Astrocyte (in vitro differentiated cells and primary cell): ENCODE results near the gene RNF223. TPM values are rescaled to one million over a fixed set of nuclear protein-coding genes. Genes with fewer than 3 reads are reported as not detected.

Experiments
- DNase-seq: peaks from one replicate; pipeline ENCODE4 v3.0.0-alpha.2; 2010; ENCODE audit warnings: low read depth
- FAIRE-seq: peaks from 2 replicates; lab custom pipeline; 2011; peaks lifted over from hg19 to GRCh38; lab: Jason Lieb, UNC
- H2AFZ ChIP-seq: 2 replicates; pipeline ENCODE4 v1.6.0; 2012; ENCODE audit warnings: low read depth, low read length, inconsistent platforms
- H3K27ac ChIP-seq: 2 replicates; pipeline ENCODE4 v1.5.1; 2011; ENCODE audit warnings: low read depth, low read length, inconsistent platforms
- H3K27me3 ChIP-seq: 2 replicates; pipeline ENCODE4 v1.6.0; 2011; ENCODE audit warnings: low read length, inconsistent platforms; ENCODE audit not compliant: insufficient read depth
- H3K36me3 ChIP-seq: 2 replicates; pipeline ENCODE4 v1.5.1; 2011; ENCODE audit warnings: low read length, inconsistent platforms; ENCODE audit not compliant: insufficient read depth
- H3K4me1 ChIP-seq: 2 replicates; pipeline ENCODE4 v1.5.1; 2011; ENCODE audit warnings: low read length, inconsistent platforms; ENCODE audit not compliant: insufficient read depth
- H3K4me2 ChIP-seq: 2 replicates; pipeline ENCODE4 v1.6.0; 2012; ENCODE audit warnings: low read length, inconsistent platforms
- H3K4me3 ChIP-seq: 2 replicates; pipeline ENCODE4 v1.5.1; 2011; ENCODE audit warnings: low read depth, mild to moderate bottlenecking, low read length, inconsistent platforms; ENCODE audit not compliant: insufficient read depth
- H3K79me2 ChIP-seq: 2 replicates; pipeline ENCODE4 v1.6.0; 2012; ENCODE audit warnings: mild to moderate bottlenecking, low read length, inconsistent platforms; ENCODE audit not compliant: insufficient read depth
- H3K9ac ChIP-seq: 2 replicates; pipeline ENCODE4 v1.6.0; 2012; ENCODE audit warnings: mild to moderate bottlenecking, low read length, inconsistent platforms
- H3K9me3 ChIP-seq: 2 replicates; pipeline ENCODE4 v1.5.1; 2012; ENCODE audit warnings: low read depth, mild to moderate bottlenecking, low read length, inconsistent platforms; ENCODE audit not compliant: insufficient read depth
- H4K20me1 ChIP-seq: 2 replicates; pipeline ENCODE4 v1.6.0; 2012; ENCODE audit warnings: low read length, inconsistent platforms; ENCODE audit not compliant: insufficient read depth
- H3K27ac Mint-ChIP-seq: one replicate; pipeline ENCODE4 v1.8.0; 2021; ENCODE audit warnings: mild to moderate bottlenecking, mixed read lengths; ENCODE audit not compliant: unreplicated experiment
- H3K27me3 Mint-ChIP-seq: one replicate; pipeline ENCODE4 v1.8.0; 2021; ENCODE audit warnings: low read depth, mixed read lengths; ENCODE audit not compliant: unreplicated experiment
- H3K36me3 Mint-ChIP-seq: one replicate; pipeline ENCODE4 v1.8.0; 2021; ENCODE audit warnings: low read depth, mixed read lengths; ENCODE audit not compliant: unreplicated experiment
- H3K4me1 Mint-ChIP-seq: one replicate; pipeline ENCODE4 v1.8.0; 2021; ENCODE audit warnings: low read depth, mixed read lengths; ENCODE audit not compliant: unreplicated experiment
- H3K4me3 Mint-ChIP-seq: one replicate; pipeline ENCODE4 v1.8.0; 2021; ENCODE audit warnings: mild to moderate bottlenecking, moderate library complexity, mixed read lengths; ENCODE audit not compliant: unreplicated experiment
- H3K9me3 Mint-ChIP-seq: one replicate; pipeline ENCODE4 v1.8.0; 2021; ENCODE audit warnings: mild to moderate bottlenecking, mixed read lengths; ENCODE audit not compliant: unreplicated experiment
- CTCF ChIP-seq: IDR thresholded peaks from 2 replicates; pipeline ENCODE4 v1.5.1; 2011; ENCODE audit warnings: low read depth, mild to moderate bottlenecking, inconsistent platforms, low read length, moderate library complexity; ENCODE audit not compliant: insufficient read depth
- EZH2 ChIP-seq: IDR thresholded peaks from 2 replicates; pipeline ENCODE4 v1.6.1; 2012; ENCODE audit warnings: mild to moderate bottlenecking, low read length, inconsistent platforms; ENCODE audit not compliant: insufficient read depth
- total RNA-seq: library from RNA; stranded (reverse); gene quantifications from 2 replicates; pipeline ENCODE4 v1.2.1, GENCODE V29; 2021

The RNF223 gene
- total RNA-seq, 1 donor from 2014 or later, result 0.18 TPM

GRCh38 chr1:1055841-1056736 lies 18.0 kb downstream of the RNF223 start:
- no peak overlapping the region for H2AFZ ChIP-seq
- no peak overlapping the region for H3K4me2 ChIP-seq
- H4K20me1 ChIP-seq, result peaks cover 53% of the 10 kb centered on the region
- H3K9me3 ChIP-seq, result no peaks in the 10 kb centered on the region
- H3K27me3 Mint-ChIP-seq, result peaks cover 3% of the 10 kb centered on the region
- H3K27ac Mint-ChIP-seq, result peak overlapping the region; percentile 86
- H3K27ac ChIP-seq, result no peak overlapping the region
- H3K79me2 ChIP-seq, result no peaks in the 10 kb centered on the region
- peaks cover 12% of the 10 kb centered on the region for H3K36me3 Mint-ChIP-seq
- no peak for TF ChIP-seq CTCF
- TF ChIP-seq EZH2, result no peak
- no peaks in the 10 kb centered on the region for H3K27me3 ChIP-seq
- no peak for FAIRE-seq
- peaks cover 3% of the 10 kb centered on the region for H3K4me1 Mint-ChIP-seq
- H3K9ac ChIP-seq, result no peak overlapping the region
- no peak for DNase-seq
- no peak overlapping the region for H3K4me3 ChIP-seq
- peaks cover 7% of the 10 kb centered on the region for H3K36me3 ChIP-seq
- H3K4me3 Mint-ChIP-seq, result no peak overlapping the region
- H3K9me3 Mint-ChIP-seq, result no peaks in the 10 kb centered on the region
- H3K4me1 ChIP-seq, result peaks cover 5% of the 10 kb centered on the region

GRCh38 chr1:1054971-1055370 lies 19.1 kb downstream of the RNF223 start:
- no peaks in the 10 kb centered on the region for H3K9me3 Mint-ChIP-seq
- no peaks in the 10 kb centered on the region for H3K27me3 ChIP-seq
- peaks cover 4% of the 10 kb centered on the region for H3K4me1 ChIP-seq
- FAIRE-seq, result no peak
- H2AFZ ChIP-seq, result no peak overlapping the region
- H3K4me2 ChIP-seq, result no peak overlapping the region
- peaks cover 10% of the 10 kb centered on the region for H3K36me3 Mint-ChIP-seq
- no peaks in the 10 kb centered on the region for H3K79me2 ChIP-seq
- H3K27me3 Mint-ChIP-seq, result peaks cover 1% of the 10 kb centered on the region
- no peaks in the 10 kb centered on the region for H3K9me3 ChIP-seq
- H4K20me1 ChIP-seq, result peaks cover 53% of the 10 kb centered on the region
- no peak overlapping the region for H3K9ac ChIP-seq
- no peak for TF ChIP-seq EZH2
- no peak for TF ChIP-seq CTCF
- no peak overlapping the region for H3K27ac Mint-ChIP-seq
- DNase-seq, result no peak
- H3K27ac ChIP-seq, result no peak overlapping the region
- no peak overlapping the region for H3K4me3 Mint-ChIP-seq
- H3K4me1 Mint-ChIP-seq, result peaks cover 3% of the 10 kb centered on the region
- H3K36me3 ChIP-seq, result peaks cover 7% of the 10 kb centered on the region
- no peak overlapping the region for H3K4me3 ChIP-seq

- FAIRE-seq (no peak), DNase-seq (no peak)
- H3K36me3 ChIP-seq, result peaks cover 7% of the 10 kb centered on the region
- Mint-ChIP-seq H3K4me1 (peaks cover 3% of the 10 kb centered on the region), H3K9me3 (no peaks in the 10 kb centered on the region), H3K27me3 (no peaks in the 10 kb centered on the region), H3K4me3 (no peak overlapping the region), H3K36me3 (peaks cover 10% of the 10 kb centered on the region), H3K27ac (no peak overlapping the region)
- no peaks in the 10 kb centered on the region for H3K9me3 ChIP-seq
- no peaks in the 10 kb centered on the region for H3K4me1 ChIP-seq
- no peak overlapping the region for H3K9ac ChIP-seq
- H3K4me2 ChIP-seq, result no peak overlapping the region
- H3K79me2 ChIP-seq, result no peaks in the 10 kb centered on the region
- H3K27ac ChIP-seq, result no peak overlapping the region
- H2AFZ ChIP-seq, result no peak overlapping the region
- TF ChIP-seq CTCF (no peak), EZH2 (no peak)
- H3K27me3 ChIP-seq, result no peaks in the 10 kb centered on the region
- H3K4me3 ChIP-seq, result no peak overlapping the region
- peaks cover 53% of the 10 kb centered on the region for H4K20me1 ChIP-seq
Measured at GRCh38 chr1:1054099-1054700, 19.9 kb downstream of the RNF223 start.
